Mammary microvascular endothelial cell (primary cell): ENCODE data around the gene ACAT1. TPM values are rescaled to one million over a fixed set of nuclear protein-coding genes. Genes with fewer than 3 reads are reported as not detected.

ENCODE experiments used
- total RNA-seq: library from RNA; depleted of rRNA; stranded (reverse); fragments of >200 nt; gene quantifications from 2 replicates; pipeline ENCODE4 v1.2.3, GENCODE V29; 2015

ACAT1 gene
- total RNA-seq, result 193 and 238 TPM in 2 replicates

GRCh38 chr11:108121274-108122155, at the start of gene ACAT1:
Gene ACAT1 (plus strand): TSS chr11:108121567. CDS start chr11:108121607, 40 bp downstream.

Other genes starting within 250 kb of the ACAT1 start
- gene RAB39A, start 193.1 kb upstream of the ACAT1 start, total RNA-seq, result 0.60 TPM in 1 of 2 replicates, not detected in the other
- gene CUL5, start 112.7 kb upstream of the ACAT1 start, total RNA-seq, result 18.5 and 22.2 TPM in 2 replicates
- 9.5 and 10.4 TPM in 2 replicates for gene NPAT, start 101.1 kb downstream of the ACAT1 start, total RNA-seq
- gene ATM, start 101.5 kb downstream of the ACAT1 start, total RNA-seq, result 22.3 and 23.7 TPM in 2 replicates